ENCODE measurements around the gene CYP3A7.
"Not testable (repeated sequence)": the region's sequence is repeated elsewhere in the genome, so short reads cannot be mapped to it uniquely, and the experiment has no call there.

Gene CYP3A7

DNA sequence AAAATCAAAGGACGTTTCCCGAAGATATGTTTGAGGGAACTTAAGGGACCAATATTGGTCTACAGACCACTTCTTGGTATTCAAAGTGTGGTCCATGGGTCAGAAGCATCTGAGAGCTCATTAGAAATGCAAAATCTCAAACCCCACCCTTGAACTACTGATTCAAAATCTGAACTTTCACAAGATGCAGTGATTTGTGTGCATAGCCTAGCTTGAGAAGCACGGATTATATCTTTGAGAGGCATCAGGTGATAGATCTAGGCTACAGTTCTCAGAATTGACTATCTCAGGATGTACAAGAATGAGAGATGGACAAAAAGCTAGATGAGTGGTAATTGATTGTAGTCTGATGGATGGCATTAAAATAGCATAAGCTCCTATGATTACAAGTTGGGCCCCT is 29.5 kb upstream of the CYP3A7 start:
- DNase-seq, result no peak

DNA sequence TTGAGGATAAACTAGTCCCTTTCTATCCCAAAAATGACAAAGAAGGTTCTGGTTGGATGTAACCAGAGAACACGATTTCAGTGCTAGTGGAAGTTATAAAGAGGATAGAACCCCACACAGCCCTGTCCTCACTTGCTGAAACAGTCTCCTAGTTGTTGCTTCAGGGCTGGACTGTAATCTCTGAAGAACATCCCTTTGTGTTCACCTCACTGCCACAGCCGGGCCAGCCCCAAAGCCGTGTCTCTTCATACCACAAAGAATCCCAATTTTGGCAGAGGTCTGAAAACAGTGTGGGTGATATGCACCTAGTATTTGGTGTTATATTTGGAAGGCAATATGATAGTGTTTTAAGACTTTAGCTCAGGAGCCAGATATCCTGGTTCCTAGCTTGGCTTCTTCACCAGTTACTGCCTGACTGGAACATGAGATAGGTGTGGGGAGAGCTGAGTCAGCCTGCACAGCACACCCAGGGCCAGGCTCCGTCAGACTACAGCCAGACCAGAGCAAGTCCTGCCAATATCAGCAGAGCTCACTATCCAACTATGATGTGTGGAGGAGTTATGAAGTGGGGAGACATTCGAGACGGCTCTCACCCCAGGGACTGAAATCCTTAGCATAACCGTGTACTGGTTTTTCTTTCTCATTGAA is 27.8 kb upstream of the CYP3A7 start:
- DNase-seq, result no peak
- H3K27me3 ChIP-seq, result peaks cover 14% of the 10 kb centered on the region

More for the DNA sequence above, 29.5 kb upstream of the CYP3A7 start:
- H3K27me3 ChIP-seq, result peaks cover 10% of the 10 kb centered on the region
- no peak overlapping the region for H3K4me3 ChIP-seq (ENCODE audit: low read depth, low read length)
- TF ChIP-seq, protein P1, sequence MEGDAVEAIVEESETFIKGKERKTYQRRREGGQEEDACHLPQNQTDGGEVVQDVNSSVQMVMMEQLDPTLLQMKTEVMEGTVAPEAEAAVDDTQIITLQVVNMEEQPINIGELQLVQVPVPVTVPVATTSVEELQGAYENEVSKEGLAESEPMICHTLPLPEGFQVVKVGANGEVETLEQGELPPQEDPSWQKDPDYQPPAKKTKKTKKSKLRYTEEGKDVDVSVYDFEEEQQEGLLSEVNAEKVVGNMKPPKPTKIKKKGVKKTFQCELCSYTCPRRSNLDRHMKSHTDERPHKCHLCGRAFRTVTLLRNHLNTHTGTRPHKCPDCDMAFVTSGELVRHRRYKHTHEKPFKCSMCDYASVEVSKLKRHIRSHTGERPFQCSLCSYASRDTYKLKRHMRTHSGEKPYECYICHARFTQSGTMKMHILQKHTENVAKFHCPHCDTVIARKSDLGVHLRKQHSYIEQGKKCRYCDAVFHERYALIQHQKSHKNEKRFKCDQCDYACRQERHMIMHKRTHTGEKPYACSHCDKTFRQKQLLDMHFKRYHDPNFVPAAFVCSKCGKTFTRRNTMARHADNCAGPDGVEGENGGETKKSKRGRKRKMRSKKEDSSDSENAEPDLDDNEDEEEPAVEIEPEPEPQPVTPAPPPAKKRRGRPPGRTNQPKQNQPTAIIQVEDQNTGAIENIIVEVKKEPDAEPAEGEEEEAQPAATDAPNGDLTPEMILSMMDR (IDR thresholded peaks at IDR 0.05; ENCODE audit: low read depth, low read length), result no peak
- no peaks in the 10 kb centered on the region for H3K4me1 ChIP-seq
- no peaks in the 10 kb centered on the region for H3K36me3 ChIP-seq
- H3K9me3 ChIP-seq, result no peaks in the 10 kb centered on the region

DNA sequence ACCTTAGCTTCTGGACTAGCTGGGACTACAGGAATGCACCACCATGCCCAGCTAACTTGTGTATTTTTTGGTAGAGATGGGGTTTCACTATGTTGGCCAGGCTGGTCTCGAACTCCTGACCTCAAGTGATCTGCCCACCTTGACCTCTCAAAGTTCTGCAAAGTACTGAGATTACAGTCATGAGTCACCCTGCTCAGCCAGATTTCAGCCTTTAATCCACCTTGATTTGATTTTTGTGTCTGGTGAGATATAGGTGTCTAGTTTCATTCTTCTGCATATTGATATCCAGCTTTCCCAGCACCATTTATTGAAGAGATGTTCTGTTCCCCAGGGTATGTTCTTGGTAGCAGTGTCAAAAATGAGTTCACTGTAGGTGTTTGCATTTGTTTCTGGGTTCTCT is 20.1 kb upstream of the CYP3A7 start:
- Histone ChIP-seq H3K27me3 (peaks cover 7% of the 10 kb centered on the region; the same call in 1 of the 2 replicates), H3K4me3 (ENCODE audit: low read depth, low read length) (no peak overlapping the region), H3K36me3 (no peaks in the 10 kb centered on the region), H3K4me1 (no peaks in the 10 kb centered on the region), H3K9me3 (no peaks in the 10 kb centered on the region)
- no peak for DNase-seq
- TF ChIP-seq, protein P1 (IDR thresholded peaks at IDR 0.05; ENCODE audit: low read depth, low read length), result no peak

More for the DNA sequence above, 27.8 kb upstream of the CYP3A7 start:
- TF ChIP-seq, protein P1 (IDR thresholded peaks at IDR 0.05; ENCODE audit: low read depth, low read length), result no peak
- no peaks in the 10 kb centered on the region for H3K9me3 ChIP-seq
- no peaks in the 10 kb centered on the region for H3K4me1 ChIP-seq
- H3K4me3 ChIP-seq (ENCODE audit: low read depth, low read length), result no peak overlapping the region
- H3K36me3 ChIP-seq, result no peaks in the 10 kb centered on the region

DNA sequence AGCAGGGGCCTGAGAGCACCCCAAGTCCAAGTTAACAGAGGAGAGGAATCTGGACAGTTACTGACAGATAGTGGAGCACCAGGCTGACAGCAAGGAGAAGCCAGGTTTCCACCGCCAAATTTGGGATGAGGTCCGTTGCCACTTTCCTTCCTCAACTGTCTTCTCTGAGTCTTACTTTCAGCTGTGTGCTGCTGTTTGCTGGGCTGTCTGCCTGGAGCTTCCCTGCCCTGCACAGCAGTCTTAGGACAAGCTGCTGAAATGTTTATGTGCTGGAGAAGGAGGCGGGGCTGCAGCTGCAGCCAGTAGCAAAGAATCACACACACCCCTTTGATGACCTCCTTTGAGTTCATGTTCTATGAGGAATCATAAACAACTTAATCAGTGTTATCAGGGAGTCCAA is 17.4 kb upstream of the CYP3A7 start:
- Histone ChIP-seq H3K27me3 (peaks cover 2% of the 10 kb centered on the region; the same call in 1 of the 2 replicates), H3K4me1 (no peaks in the 10 kb centered on the region), H3K36me3 (no peaks in the 10 kb centered on the region), H3K4me3 (ENCODE audit: low read depth, low read length) (no peak overlapping the region), H3K9me3 (no peaks in the 10 kb centered on the region)
- TF ChIP-seq, protein P1 (IDR thresholded peaks at IDR 0.05; ENCODE audit: low read depth, low read length), result no peak
- no peak for DNase-seq

DNA sequence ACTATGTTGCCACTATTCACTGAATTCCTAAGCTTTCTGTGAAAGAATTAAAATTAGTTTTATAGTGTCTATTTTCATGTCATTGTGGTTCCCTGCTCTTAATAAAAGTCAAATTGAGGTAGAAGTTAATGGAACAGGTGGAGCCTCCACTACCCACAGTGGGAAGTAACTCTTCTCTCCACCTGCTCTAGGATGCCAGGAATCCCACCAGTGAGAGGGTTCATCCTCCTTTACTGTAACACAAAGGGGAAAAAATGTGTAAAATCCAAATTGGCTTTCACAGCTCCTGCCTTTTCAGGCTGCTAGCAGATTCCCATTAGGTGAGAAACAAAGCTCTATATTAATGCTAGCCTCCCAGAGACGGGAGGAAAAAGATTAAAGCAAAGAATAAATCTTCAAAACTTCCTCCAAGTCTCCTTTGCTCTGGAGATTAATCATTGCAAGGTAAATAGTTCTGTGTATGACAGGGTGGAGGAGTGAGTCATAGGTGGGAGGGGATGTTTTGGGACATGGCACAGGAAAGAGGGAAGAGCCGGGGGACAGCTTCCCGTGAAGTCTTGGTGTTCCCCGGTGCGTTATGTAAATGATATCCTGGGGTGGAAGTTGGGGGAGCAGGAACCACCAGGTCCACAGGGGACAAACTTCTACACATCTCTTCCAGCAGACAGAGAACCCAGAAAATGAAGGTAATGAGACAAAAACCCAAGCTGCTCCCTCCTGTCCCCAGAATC is 16.5 kb upstream of the CYP3A7 start:
- H3K27me3 ChIP-seq, result not testable (repeated sequence)

DNA sequence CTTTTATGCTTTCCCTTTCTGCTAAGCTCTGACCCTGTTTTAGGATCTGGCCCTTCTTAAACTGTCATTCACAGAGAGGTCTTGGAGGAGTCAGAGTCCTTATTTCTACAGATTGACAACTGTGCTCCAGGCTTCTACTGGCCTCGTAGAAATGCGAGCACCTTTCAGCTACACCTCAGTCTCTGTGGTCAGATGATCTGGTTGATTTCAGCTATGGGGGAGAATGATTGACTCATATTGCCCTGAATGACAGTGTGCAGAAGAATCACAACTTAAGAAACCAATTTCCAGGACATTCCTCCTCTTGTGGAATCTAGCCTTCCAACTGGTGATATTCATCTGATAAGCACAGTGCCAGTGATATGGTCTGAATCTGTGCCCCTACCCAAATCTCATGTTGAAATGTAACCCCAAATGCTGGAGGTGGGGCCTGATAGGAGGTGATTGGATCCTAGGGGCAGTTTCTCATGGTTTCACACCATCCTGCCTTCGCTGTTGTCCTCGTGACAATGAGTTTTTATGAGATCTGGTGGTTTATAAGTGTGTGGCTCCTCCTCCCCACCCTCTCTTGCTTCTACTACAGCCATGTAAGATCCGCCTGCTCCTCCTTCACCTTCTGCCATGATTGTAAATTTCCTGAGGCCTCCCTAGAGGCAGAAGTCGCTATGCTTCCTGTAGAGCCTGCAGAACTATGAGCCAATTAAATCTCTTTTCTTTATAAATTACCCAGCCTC is 14.0 kb upstream of the CYP3A7 start:
- Histone ChIP-seq H3K36me3 (no peaks in the 10 kb centered on the region), H3K27me3 (peaks cover 2% of the 10 kb centered on the region; the same call in 1 of the 2 replicates), H3K9me3 (no peaks in the 10 kb centered on the region), H3K4me1 (no peaks in the 10 kb centered on the region), H3K4me3 (ENCODE audit: low read depth, low read length) (no peak overlapping the region)
- TF ChIP-seq, protein P1 (IDR thresholded peaks at IDR 0.05; ENCODE audit: low read depth, low read length), result no peak
- DNase-seq, result no peak

More for the DNA sequence above, 16.5 kb upstream of the CYP3A7 start:
- H3K4me3 ChIP-seq (ENCODE audit: low read depth, low read length); H3K9me3 ChIP-seq; DNase-seq; H3K36me3 ChIP-seq; H3K4me1 ChIP-seq: not testable (repeated sequence)

DNA sequence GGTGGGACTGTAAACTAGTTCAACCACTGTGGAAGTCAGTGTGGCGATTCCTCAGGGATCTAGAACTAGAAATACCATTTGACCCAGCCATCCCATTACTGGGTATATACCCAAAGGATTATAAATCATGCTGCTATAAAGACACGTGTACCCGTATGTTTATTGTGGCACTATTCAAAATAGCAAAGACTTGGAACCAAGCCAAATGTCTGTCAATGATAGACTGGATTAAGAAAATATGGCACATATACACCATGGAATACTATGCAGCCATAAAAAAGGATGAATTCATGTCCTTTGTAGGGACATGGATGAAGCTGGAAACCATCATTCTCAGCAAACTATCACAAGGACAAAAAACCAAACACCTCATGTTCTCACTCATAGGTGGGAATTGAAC is 11.9 kb upstream of the CYP3A7 start:
- not testable (repeated sequence) for H3K9me3 ChIP-seq; H3K36me3 ChIP-seq; H3K27me3 ChIP-seq; H3K4me3 ChIP-seq (ENCODE audit: low read depth, low read length); H3K4me1 ChIP-seq; DNase-seq

DNA sequence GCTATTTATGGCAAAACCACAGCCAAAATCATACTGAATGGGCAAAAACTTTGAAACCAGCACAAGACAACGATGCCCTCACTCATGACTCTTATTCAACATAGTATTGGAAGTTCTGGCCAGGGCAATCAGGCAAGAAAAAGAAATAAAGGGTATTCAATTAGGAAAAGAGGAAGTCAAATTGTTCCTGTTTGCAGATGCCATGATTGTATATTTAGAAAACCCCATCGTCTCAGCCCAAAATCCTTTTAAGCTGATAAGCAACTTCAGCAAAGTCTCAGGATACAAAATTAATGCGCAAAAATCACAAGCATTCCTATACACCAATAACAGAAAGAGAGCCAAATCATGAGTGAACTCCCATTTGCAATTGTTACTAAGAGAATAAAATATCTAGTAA is 10.4 kb upstream of the CYP3A7 start:
- H3K36me3 ChIP-seq; H3K4me3 ChIP-seq (ENCODE audit: low read depth, low read length); H3K4me1 ChIP-seq; H3K27me3 ChIP-seq; DNase-seq; H3K9me3 ChIP-seq: not testable (repeated sequence)
